ENCODE data around the gene PRDM8.

Gene PRDM8

GRCh38 chr4:80252953-80253352, 55.6 kb downstream of the PRDM8 start:
- no peak overlapping the region for H2AFZ ChIP-seq (ENCODE audit: low read depth, low read length, severe bottlenecking)
- no peak overlapping the region for H3K4me2 ChIP-seq (ENCODE audit: low read depth, low read length, poor library complexity, severe bottlenecking)
- no peaks in the 10 kb centered on the region for H3K79me2 ChIP-seq (ENCODE audit: insufficient read depth, low read length)
- no peaks in the 10 kb centered on the region for H3F3A ChIP-seq (ENCODE audit: insufficient read depth)
- H3K27me3 ChIP-seq (ENCODE audit: low read length), result no peaks in the 10 kb centered on the region
- H3K9me2 ChIP-seq (replicated peaks; ENCODE audit: insufficient read depth, low read length), result no peaks in the 10 kb centered on the region
- no peaks in the 10 kb centered on the region for H3K36me3 ChIP-seq (ENCODE audit: low read length)
- H3K27ac ChIP-seq (ENCODE audit: low read depth, low read length), result no peak overlapping the region
- TF ChIP-seq, protein P1, sequence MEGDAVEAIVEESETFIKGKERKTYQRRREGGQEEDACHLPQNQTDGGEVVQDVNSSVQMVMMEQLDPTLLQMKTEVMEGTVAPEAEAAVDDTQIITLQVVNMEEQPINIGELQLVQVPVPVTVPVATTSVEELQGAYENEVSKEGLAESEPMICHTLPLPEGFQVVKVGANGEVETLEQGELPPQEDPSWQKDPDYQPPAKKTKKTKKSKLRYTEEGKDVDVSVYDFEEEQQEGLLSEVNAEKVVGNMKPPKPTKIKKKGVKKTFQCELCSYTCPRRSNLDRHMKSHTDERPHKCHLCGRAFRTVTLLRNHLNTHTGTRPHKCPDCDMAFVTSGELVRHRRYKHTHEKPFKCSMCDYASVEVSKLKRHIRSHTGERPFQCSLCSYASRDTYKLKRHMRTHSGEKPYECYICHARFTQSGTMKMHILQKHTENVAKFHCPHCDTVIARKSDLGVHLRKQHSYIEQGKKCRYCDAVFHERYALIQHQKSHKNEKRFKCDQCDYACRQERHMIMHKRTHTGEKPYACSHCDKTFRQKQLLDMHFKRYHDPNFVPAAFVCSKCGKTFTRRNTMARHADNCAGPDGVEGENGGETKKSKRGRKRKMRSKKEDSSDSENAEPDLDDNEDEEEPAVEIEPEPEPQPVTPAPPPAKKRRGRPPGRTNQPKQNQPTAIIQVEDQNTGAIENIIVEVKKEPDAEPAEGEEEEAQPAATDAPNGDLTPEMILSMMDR (IDR thresholded peaks at IDR 0.05; ENCODE audit: insufficient read depth, low read length, poor library complexity, severe bottlenecking), result no peak
- no peak for TF ChIP-seq EZH2phosphoT487 (conservative IDR thresholded peaks at IDR 0.05; ENCODE audit: low read length)
- H3K9me3 ChIP-seq (ENCODE audit: insufficient read depth, low read length), result no peaks in the 10 kb centered on the region
- H3K4me3 ChIP-seq (ENCODE audit: insufficient read depth, low read length, poor library complexity, severe bottlenecking), result no peak overlapping the region
- H3K9ac ChIP-seq (ENCODE audit: low read length), result no peak overlapping the region
- H4K20me1 ChIP-seq (ENCODE audit: low read depth, low read length), result no peaks in the 10 kb centered on the region

DNA sequence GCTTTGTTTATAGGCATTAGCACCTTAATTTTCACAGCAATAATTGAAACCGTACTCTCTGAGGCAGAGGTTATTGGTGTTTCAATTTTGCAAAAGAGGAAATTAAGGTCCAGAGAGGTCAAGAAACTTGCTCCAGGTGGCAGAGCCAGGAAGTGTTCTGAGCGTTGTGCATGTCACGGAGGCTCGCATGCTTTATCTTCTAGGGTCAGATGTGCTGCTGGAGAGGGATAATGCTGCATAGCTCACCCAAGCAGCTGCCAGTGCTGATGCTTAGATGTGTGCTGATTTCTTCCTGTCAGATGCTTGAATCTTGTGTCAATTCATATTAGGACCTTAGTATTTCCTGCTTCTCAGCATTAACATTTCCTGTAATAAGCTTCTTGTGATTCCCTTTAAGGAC, 56.2 kb downstream of the PRDM8 start:
- H3F3A ChIP-seq (ENCODE audit: insufficient read depth), result no peaks in the 10 kb centered on the region
- no peak overlapping the region for H3K4me2 ChIP-seq (ENCODE audit: low read depth, low read length, poor library complexity, severe bottlenecking)
- no peak overlapping the region for H3K4me3 ChIP-seq (ENCODE audit: insufficient read depth, low read length, poor library complexity, severe bottlenecking)
- H3K36me3 ChIP-seq (ENCODE audit: low read length), result no peaks in the 10 kb centered on the region
- no peaks in the 10 kb centered on the region for H3K27me3 ChIP-seq (ENCODE audit: low read length)
- no peaks in the 10 kb centered on the region for H4K20me1 ChIP-seq (ENCODE audit: low read depth, low read length)
- no peak overlapping the region for H2AFZ ChIP-seq (ENCODE audit: low read depth, low read length, severe bottlenecking)
- no peaks in the 10 kb centered on the region for H3K79me2 ChIP-seq (ENCODE audit: insufficient read depth, low read length)
- no peak for TF ChIP-seq EZH2phosphoT487 (conservative IDR thresholded peaks at IDR 0.05; ENCODE audit: low read length)
- TF ChIP-seq, protein P1 (IDR thresholded peaks at IDR 0.05; ENCODE audit: insufficient read depth, low read length, poor library complexity, severe bottlenecking), result no peak
- no peak overlapping the region for H3K9ac ChIP-seq (ENCODE audit: low read length)
- no peaks in the 10 kb centered on the region for H3K9me3 ChIP-seq (ENCODE audit: insufficient read depth, low read length)
- H3K27ac ChIP-seq (ENCODE audit: low read depth, low read length), result no peak overlapping the region
- no peaks in the 10 kb centered on the region for H3K9me2 ChIP-seq (replicated peaks; ENCODE audit: insufficient read depth, low read length)
